ENCODE results near the gene NR6A1. TPM values are rescaled to one million over a fixed set of nuclear protein-coding genes. Genes with fewer than 3 reads are reported as not detected.

Gene NR6A1
- total RNA-seq, 2 donors from 2014 or later = 0.71 to 4.6 TPM

DNA sequence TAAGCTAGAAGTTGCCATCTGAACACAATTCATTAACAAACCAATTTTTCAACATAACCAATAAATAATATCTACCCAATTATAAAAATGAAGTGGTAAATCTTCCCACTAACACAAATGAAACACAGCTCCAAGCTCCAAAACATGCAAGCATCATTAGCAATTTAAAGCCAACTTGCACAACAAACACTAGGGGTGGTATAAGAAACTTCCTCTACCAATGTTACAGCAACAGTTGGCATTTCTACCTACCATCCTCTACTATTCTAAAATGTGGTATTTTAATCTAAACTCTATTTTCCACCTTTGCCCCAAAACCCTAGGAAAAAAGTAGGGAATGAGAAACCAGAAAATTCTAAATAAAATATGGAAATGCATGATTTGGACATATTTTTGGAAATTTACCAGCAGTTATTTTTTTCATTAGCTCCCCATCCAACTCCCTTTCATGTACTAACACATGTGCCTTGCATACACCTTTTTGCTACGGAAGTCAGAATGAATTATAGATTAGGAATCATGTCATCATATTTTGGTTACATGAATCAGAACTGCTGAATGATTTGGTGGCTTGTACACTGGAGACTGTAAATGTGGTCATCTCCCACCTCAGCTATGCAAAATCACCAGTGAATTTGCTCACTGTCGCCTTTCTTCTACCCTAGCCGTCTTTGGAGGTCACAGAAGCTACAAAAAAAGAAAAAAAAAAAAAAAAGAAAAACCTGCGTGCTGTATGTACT lies 4.1 kb downstream of the NR6A1 start:
- Histone ChIP-seq H3K27ac (no peak overlapping the region), H3K36me3 (no peaks in the 10 kb centered on the region), H3K9me3 (no peaks in the 10 kb centered on the region), H3K27me3 (replicated peaks; ENCODE audit: insufficient read depth) (peaks cover 22% of the 10 kb centered on the region), H3K4me3 (no peak overlapping the region), H3K4me1 (ENCODE audit: control insufficient read depth in 1 of 2, low read depth in 2 of 2) (peaks cover 8 to 21% of the 10 kb centered on the region in 2 donors)
- no peak for DNase-seq (ENCODE audit: low spot score)
- TF ChIP-seq, protein P1, sequence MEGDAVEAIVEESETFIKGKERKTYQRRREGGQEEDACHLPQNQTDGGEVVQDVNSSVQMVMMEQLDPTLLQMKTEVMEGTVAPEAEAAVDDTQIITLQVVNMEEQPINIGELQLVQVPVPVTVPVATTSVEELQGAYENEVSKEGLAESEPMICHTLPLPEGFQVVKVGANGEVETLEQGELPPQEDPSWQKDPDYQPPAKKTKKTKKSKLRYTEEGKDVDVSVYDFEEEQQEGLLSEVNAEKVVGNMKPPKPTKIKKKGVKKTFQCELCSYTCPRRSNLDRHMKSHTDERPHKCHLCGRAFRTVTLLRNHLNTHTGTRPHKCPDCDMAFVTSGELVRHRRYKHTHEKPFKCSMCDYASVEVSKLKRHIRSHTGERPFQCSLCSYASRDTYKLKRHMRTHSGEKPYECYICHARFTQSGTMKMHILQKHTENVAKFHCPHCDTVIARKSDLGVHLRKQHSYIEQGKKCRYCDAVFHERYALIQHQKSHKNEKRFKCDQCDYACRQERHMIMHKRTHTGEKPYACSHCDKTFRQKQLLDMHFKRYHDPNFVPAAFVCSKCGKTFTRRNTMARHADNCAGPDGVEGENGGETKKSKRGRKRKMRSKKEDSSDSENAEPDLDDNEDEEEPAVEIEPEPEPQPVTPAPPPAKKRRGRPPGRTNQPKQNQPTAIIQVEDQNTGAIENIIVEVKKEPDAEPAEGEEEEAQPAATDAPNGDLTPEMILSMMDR (IDR thresholded peaks at IDR 0.05) = no peak
- no peak for ATAC-seq (ENCODE audit: insufficient number of reproducible peaks, low FRiP score, low read depth)

DNA sequence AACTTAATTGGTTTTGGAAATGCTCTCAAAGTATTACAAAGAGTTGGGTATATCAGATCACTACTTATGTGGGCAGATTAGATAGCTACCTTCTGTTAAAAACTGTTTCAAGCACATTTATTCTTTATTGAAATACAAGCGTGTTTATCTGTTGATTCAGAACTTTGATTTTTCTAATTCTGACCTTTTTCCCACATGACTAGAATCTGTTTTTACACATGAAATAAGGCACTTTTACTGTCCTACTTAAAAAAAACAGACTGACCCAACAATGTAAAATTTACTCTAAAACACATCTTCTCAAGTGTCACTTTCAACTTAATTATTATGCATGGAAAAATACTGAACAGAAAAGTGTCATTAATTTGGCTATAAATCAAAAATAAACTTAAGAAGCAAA lies 4.8 kb downstream of the NR6A1 start:
- H3K27me3 ChIP-seq (replicated peaks; ENCODE audit: insufficient read depth) = peaks cover 22% of the 10 kb centered on the region
- TF ChIP-seq, protein P1 (IDR thresholded peaks at IDR 0.05) = no peak
- DNase-seq (ENCODE audit: low spot score) (no peak), ATAC-seq (ENCODE audit: insufficient number of reproducible peaks, low FRiP score, low read depth) (no peak)
- no peak overlapping the region for H3K27ac ChIP-seq
- no peak overlapping the region for H3K4me3 ChIP-seq
- no peaks in the 10 kb centered on the region for H3K36me3 ChIP-seq
- peaks cover 8 to 15% of the 10 kb centered on the region in 2 donors for H3K4me1 ChIP-seq (ENCODE audit: control insufficient read depth in 1 of 2, low read depth in 2 of 2)
- no peaks in the 10 kb centered on the region for H3K9me3 ChIP-seq

DNA sequence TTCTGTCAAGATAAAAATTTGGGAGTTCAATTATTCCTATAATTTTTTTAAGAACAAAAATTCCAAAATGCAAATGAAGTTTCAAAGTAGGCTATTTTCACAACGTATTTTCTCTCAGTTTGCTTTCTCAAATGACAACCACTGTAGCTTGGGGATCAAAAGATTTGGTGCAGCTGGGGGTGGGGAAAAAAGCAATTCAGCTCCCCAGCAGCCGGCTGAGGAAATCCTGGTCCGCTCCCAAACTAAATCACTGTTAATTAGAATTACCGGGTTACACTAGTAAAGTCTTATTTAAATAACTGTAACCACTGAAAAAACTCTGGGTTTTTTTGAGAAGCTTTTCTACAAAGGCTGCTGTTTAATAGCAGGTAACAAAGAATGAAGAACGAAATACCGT lies 5.7 kb downstream of the NR6A1 start:
- ATAC-seq (ENCODE audit: insufficient number of reproducible peaks, low FRiP score, low read depth) = no peak
- peaks cover 22% of the 10 kb centered on the region for H3K27me3 ChIP-seq (replicated peaks; ENCODE audit: insufficient read depth)
- TF ChIP-seq, protein P1 (IDR thresholded peaks at IDR 0.05) = no peak
- H3K36me3 ChIP-seq = no peaks in the 10 kb centered on the region
- H3K9me3 ChIP-seq = no peaks in the 10 kb centered on the region
- H3K27ac ChIP-seq = no peak overlapping the region
- peaks cover 8 to 11% of the 10 kb centered on the region in 2 donors for H3K4me1 ChIP-seq (ENCODE audit: control insufficient read depth in 1 of 2, low read depth in 2 of 2)
- no peak for DNase-seq (ENCODE audit: low spot score)
- no peak overlapping the region for H3K4me3 ChIP-seq

DNA sequence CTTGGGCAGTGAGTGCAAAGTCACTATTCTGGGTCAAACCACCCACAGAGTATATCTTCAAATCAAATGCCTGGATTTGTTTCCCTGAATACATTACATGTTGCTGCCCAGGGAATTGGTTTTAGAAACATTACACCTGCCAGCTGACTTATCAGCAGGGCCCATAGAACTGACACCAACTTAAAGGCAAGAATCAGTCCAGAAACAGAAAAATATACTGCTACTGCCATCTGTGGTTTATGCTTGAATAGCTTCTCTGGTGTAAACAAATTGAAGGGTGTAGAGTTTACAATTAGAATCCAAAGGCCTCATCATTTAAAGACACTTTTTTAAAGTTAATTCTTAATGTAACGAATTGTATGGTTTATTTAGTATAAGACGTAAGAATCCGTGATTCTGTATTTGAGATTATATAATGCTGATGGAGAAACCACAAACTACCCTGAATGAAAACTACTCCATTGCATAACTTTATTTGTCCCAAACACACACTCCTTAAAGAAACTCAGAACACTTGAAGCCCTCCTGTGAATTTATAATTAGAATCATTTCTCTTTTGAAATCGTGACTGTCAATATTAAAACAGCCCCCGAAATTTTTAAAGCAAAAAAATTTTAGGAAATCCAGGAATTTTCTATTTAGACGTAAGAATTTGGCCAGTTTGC lies 6.2 kb downstream of the NR6A1 start:
- Histone ChIP-seq H3K9me3 (no peaks in the 10 kb centered on the region), H3K36me3 (no peaks in the 10 kb centered on the region), H3K4me1 (ENCODE audit: control insufficient read depth in 1 of 2, low read depth in 2 of 2) (peaks cover 4 to 5% of the 10 kb centered on the region in 2 donors), H3K27me3 (replicated peaks; ENCODE audit: insufficient read depth) (peaks cover 22% of the 10 kb centered on the region), H3K27ac (no peak overlapping the region), H3K4me3 (no peak overlapping the region)
- ATAC-seq (ENCODE audit: insufficient number of reproducible peaks, low FRiP score, low read depth) (no peak), DNase-seq (ENCODE audit: low spot score) (no peak)
- TF ChIP-seq, protein P1 (IDR thresholded peaks at IDR 0.05) = no peak

DNA sequence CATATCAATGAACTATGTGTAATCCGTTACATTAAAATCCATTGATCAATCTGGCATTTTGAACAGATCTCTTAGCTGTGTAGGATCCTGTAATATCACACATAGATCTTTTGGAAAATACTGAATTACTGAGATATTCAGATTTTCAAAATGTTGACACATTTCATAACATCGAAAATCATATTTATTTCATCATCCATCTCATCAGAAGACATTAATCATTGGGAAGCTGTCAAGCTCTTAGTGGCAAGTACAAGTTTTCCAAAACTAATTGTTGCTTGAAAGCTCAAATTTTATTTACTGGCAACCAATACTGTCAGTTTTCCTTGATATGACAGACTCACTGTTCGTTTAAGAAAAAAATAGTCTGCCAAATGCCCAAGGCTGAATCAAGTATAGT lies 8.5 kb downstream of the NR6A1 start:
- Histone ChIP-seq H3K4me3 (no peak overlapping the region), H3K9me3 (no peaks in the 10 kb centered on the region), H3K4me1 (ENCODE audit: control insufficient read depth in 1 of 2, low read depth in 2 of 2) (no peaks in the 10 kb centered on the region), H3K27me3 (replicated peaks; ENCODE audit: insufficient read depth) (peaks cover 24% of the 10 kb centered on the region), H3K36me3 (no peaks in the 10 kb centered on the region), H3K27ac (no peak overlapping the region)
- TF ChIP-seq, protein P1 (IDR thresholded peaks at IDR 0.05) = no peak
- ATAC-seq (ENCODE audit: insufficient number of reproducible peaks, low FRiP score, low read depth) = no peak
- no peak for DNase-seq (ENCODE audit: low spot score)

Measured in thoracic aorta (tissue), 2 donors.